Hepatocyte (in vitro differentiated cells): ENCODE results near the gene BCAN.

ENCODE experiments used
- EZH2 ChIP-seq: fragments of 200-600 bp; sonication (generic); IDR thresholded peaks from 2 replicates; pipeline ENCODE4 v1.6.1; 2016; ENCODE audit warnings: antibody characterized with exemption, mild to moderate bottlenecking, borderline replicate concordance
- EZH2phosphoT487 ChIP-seq: fragments of 200-600 bp; sonication (generic); IDR thresholded peaks from one replicate; pipeline ENCODE4 v1.6.1; 2018; ENCODE audit warnings: antibody characterized with exemption, mild to moderate bottlenecking, low read depth, moderate library complexity; ENCODE audit not compliant: unreplicated experiment, severe bottlenecking
- TF ChIP-seq, protein P1 (sequence below): fragments of 200-600 bp; sonication (generic); IDR thresholded peaks from 2 replicates; pipeline ENCODE4 v1.5.1; 2016; ENCODE audit warnings: antibody characterized with exemption, mild to moderate bottlenecking; ENCODE audit not compliant: poor library complexity

DNA sequence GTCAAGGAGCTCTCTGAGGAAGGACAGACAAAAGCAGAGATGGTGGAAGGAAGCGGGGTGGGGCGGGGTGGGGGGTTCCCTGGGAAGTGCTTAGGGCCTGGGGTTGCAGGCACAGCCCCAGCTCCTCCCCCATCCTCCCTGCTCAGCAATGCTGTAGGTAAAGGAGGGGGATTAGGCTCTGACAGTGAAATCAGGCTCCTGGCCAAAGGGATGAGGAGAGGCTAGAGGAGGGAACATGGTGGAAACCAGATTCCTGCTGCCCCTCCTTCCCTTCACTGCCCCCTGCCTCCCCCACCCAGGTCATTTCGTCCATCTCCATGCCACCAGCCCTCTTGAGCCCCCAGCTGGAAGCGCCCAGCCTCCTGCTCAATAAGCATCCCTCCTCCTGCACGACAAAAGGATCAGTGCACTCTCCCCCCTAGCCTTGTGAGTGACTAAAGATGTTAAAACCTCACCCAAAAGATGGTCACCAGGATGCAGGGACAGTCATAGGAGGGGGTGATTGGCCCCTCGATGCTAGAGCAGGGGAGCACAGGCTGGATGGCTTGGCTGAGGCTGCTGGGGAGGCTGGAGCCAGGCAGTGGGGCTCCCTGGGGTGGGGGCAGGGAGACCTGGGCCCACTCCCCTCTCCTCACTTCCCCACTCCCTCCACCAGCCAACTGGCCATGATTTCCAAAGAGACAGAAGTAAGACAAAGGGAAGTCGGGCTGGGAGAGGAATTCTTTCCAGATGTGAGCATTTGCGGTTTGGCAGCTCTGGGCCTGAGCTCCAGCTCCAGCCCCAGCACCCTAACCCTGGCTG, 65.7 kb downstream of the BCAN start:
- TF ChIP-seq, protein P1, sequence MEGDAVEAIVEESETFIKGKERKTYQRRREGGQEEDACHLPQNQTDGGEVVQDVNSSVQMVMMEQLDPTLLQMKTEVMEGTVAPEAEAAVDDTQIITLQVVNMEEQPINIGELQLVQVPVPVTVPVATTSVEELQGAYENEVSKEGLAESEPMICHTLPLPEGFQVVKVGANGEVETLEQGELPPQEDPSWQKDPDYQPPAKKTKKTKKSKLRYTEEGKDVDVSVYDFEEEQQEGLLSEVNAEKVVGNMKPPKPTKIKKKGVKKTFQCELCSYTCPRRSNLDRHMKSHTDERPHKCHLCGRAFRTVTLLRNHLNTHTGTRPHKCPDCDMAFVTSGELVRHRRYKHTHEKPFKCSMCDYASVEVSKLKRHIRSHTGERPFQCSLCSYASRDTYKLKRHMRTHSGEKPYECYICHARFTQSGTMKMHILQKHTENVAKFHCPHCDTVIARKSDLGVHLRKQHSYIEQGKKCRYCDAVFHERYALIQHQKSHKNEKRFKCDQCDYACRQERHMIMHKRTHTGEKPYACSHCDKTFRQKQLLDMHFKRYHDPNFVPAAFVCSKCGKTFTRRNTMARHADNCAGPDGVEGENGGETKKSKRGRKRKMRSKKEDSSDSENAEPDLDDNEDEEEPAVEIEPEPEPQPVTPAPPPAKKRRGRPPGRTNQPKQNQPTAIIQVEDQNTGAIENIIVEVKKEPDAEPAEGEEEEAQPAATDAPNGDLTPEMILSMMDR = no peak
- TF ChIP-seq EZH2 (no peak), EZH2phosphoT487 (no peak)
